ENCODE measurements around the gene ATP1A2. TPM values are rescaled to one million over a fixed set of nuclear protein-coding genes. Genes with fewer than 3 reads are reported as not detected.

Gene ATP1A2
- total RNA-seq, 1 donor from 2014 or later = 0.49 TPM

DNA sequence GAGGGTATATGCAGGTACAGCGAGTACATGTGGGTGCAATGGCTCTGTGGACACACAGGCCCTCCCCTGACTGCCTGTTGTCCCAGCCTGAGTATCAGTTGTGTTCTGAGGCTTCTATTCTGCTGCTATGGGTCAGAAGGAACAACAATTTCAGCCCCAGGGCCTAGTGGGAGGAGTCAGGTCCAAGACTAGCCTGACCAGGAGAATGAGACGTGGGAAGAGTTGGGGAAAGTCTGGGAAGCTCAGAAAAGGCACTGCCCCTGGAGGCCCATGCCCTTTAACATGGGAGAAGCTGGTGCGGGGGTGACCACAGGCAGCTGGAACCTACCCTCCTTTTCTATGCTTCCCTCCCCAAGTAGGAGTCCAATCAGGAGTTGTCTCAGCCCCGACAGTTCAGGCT, 24.8 kb upstream of the ATP1A2 start:
- TF ChIP-seq, protein P1, sequence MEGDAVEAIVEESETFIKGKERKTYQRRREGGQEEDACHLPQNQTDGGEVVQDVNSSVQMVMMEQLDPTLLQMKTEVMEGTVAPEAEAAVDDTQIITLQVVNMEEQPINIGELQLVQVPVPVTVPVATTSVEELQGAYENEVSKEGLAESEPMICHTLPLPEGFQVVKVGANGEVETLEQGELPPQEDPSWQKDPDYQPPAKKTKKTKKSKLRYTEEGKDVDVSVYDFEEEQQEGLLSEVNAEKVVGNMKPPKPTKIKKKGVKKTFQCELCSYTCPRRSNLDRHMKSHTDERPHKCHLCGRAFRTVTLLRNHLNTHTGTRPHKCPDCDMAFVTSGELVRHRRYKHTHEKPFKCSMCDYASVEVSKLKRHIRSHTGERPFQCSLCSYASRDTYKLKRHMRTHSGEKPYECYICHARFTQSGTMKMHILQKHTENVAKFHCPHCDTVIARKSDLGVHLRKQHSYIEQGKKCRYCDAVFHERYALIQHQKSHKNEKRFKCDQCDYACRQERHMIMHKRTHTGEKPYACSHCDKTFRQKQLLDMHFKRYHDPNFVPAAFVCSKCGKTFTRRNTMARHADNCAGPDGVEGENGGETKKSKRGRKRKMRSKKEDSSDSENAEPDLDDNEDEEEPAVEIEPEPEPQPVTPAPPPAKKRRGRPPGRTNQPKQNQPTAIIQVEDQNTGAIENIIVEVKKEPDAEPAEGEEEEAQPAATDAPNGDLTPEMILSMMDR (IDR thresholded peaks at IDR 0.05; ENCODE audit: unreplicated experiment) = no peak
- Mint-ChIP-seq H3K36me3 (ENCODE audit: low read depth, unreplicated experiment) (peaks cover 3% of the 10 kb centered on the region), H3K9me3 (ENCODE audit: unreplicated experiment) (no peaks in the 10 kb centered on the region), H3K27ac (ENCODE audit: unreplicated experiment) (no peak overlapping the region), H3K27me3 (ENCODE audit: unreplicated experiment) (peaks cover 10% of the 10 kb centered on the region), H3K4me3 (ENCODE audit: unreplicated experiment) (no peak overlapping the region), H3K4me1 (ENCODE audit: unreplicated experiment) (peaks cover 4% of the 10 kb centered on the region)
- no peak for DNase-seq (ENCODE audit: low spot score)

DNA sequence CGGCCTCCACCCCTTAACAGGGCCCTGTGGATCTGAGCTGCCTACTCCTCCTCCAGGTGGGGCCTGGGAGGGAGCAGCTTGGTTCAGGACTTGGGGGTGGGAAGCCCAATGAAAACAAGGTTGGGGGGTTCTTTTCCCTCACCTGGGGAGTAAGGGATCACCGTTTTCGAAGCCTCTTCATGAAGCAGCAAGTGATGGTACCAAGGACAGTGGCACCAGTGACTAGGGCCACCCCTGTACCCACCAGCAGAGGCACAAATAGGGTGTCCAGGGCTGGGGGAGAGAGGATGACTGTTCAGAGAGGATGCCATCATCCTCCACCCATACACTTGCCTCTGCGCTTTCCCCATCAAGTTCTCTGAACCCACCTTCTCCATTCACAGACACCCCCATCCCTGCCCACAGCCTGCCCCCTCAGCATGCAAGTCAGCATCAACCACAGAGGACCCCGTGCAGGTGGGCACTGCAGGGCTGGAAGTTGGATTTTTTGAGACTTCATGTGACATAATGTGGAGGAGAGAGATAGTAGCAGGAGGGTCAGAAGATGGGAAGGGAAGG, 23.8 kb upstream of the ATP1A2 start:
- Mint-ChIP-seq H3K27ac (ENCODE audit: unreplicated experiment) (no peak overlapping the region), H3K27me3 (ENCODE audit: unreplicated experiment) (peaks cover 9% of the 10 kb centered on the region), H3K4me3 (ENCODE audit: unreplicated experiment) (no peak overlapping the region), H3K9me3 (ENCODE audit: unreplicated experiment) (no peaks in the 10 kb centered on the region), H3K4me1 (ENCODE audit: unreplicated experiment) (peaks cover 7% of the 10 kb centered on the region), H3K36me3 (ENCODE audit: low read depth, unreplicated experiment) (peaks cover 3% of the 10 kb centered on the region)
- DNase-seq (ENCODE audit: low spot score) = no peak
- TF ChIP-seq, protein P1 (IDR thresholded peaks at IDR 0.05; ENCODE audit: unreplicated experiment) = no peak

DNA sequence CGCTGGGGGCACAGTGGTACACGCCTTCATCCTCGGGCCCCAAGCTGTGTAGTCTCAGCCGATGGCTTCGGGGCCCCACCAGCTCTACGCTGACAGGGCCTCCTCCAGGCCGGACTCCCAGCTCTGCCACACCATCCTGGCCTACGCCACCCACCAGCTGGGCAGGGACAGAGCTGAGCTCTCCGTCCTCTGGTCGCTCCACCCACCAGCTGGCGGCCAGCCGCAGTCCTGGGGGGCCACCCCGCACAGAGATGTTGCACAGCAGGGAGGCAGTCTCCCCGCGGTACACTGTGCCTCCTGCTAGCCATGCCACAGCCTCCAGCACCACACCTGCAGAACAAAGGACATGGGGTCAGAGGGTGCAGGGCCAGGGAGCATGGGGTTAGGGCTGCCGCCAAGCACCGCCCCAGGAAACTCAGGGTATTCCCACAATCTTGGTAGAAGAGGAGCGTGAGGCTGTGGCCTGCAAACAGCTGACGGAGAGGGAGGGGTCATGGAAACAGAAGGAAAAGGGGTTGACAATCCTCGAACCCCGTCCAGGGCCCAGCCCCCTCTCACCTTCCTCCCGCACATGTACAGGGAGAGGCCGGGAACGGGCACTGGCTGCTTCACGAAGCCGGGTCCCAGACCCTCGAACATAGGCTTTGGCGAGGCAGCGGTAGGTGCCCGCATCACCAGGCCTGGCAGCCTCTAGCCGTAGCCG, 23.0 kb upstream of the ATP1A2 start:
- Mint-ChIP-seq H3K36me3 (ENCODE audit: low read depth, unreplicated experiment) (peaks cover 3% of the 10 kb centered on the region), H3K4me1 (ENCODE audit: unreplicated experiment) (peaks cover 8% of the 10 kb centered on the region), H3K4me3 (ENCODE audit: unreplicated experiment) (no peak overlapping the region), H3K27ac (ENCODE audit: unreplicated experiment) (no peak overlapping the region), H3K9me3 (ENCODE audit: unreplicated experiment) (no peaks in the 10 kb centered on the region), H3K27me3 (ENCODE audit: unreplicated experiment) (peaks cover 11% of the 10 kb centered on the region)
- TF ChIP-seq, protein P1 (IDR thresholded peaks at IDR 0.05; ENCODE audit: unreplicated experiment) = no peak
- DNase-seq (ENCODE audit: low spot score) = no peak

DNA sequence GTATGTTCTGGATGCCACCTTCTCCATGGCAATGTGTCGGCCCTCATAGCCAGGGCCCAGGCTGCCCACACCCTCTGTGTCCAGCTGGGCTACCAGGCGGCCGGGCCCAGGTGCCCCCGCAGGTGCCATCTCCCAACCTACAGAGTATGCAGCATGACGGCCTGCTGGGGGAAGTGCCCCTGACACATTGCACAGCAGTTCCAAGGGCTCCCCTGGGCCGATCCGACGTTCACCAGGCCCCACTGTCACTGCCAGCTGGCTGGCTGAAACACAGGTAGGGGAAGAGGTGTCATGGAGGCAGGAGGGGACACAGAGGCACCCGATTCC, 22.5 kb upstream of the ATP1A2 start:
- Mint-ChIP-seq H3K27ac (ENCODE audit: unreplicated experiment) (no peak overlapping the region), H3K36me3 (ENCODE audit: low read depth, unreplicated experiment) (peaks cover 3% of the 10 kb centered on the region), H3K4me1 (ENCODE audit: unreplicated experiment) (peaks cover 11% of the 10 kb centered on the region), H3K27me3 (ENCODE audit: unreplicated experiment) (peaks cover 11% of the 10 kb centered on the region), H3K9me3 (ENCODE audit: unreplicated experiment) (no peaks in the 10 kb centered on the region), H3K4me3 (ENCODE audit: unreplicated experiment) (no peak overlapping the region)
- no peak for DNase-seq (ENCODE audit: low spot score)
- TF ChIP-seq, protein P1 (IDR thresholded peaks at IDR 0.05; ENCODE audit: unreplicated experiment) = no peak

DNA sequence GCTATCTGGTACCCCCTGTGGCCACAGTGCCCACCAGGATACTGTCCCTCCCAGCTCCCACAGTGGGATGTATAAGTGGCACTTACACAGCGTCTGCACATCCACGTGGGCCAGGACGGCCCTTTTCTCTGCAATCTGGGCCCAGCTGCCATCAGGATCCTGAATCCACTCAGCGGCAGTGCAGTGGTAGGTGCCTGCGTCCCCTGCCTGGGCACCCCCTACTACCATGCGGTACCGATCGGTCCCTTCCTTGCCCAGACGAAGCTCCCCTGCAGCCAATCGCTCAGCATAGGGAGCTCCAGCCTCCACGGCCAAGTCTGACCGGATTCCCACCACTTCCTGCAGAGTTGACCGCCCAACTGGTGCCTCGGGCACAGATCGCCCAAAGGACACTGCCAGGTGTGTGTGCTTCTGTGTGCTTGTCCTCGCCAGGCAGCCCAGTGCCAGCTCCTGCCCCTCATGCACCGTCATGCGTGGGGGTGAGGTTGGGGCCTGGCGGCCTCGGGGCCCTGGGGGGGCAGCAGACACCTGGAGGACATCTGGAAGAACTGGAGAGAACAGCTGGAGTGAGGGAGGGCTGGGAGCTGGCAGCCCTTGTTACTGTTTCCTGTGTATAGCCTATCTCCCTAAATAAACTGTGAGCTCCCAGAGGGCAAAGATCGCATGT, 21.8 kb upstream of the ATP1A2 start:
- no peak for DNase-seq (ENCODE audit: low spot score)
- Mint-ChIP-seq H3K4me1 (ENCODE audit: unreplicated experiment) (peaks cover 11% of the 10 kb centered on the region), H3K27ac (ENCODE audit: unreplicated experiment) (no peak overlapping the region), H3K36me3 (ENCODE audit: low read depth, unreplicated experiment) (peaks cover 3% of the 10 kb centered on the region), H3K4me3 (ENCODE audit: unreplicated experiment) (no peak overlapping the region), H3K27me3 (ENCODE audit: unreplicated experiment) (peaks cover 9% of the 10 kb centered on the region), H3K9me3 (ENCODE audit: unreplicated experiment) (no peaks in the 10 kb centered on the region)
- TF ChIP-seq, protein P1 (IDR thresholded peaks at IDR 0.05; ENCODE audit: unreplicated experiment) = no peak

All from endothelial cell (in vitro differentiated cells).